ENCODE measurements around the gene KLHL29.

GRCh38 chr2:23413641-23414040 lies 28.7 kb downstream of the KLHL29 start:
- TF ChIP-seq CTCF (IDR thresholded peaks at IDR 0.05) (no peak), EP300 (IDR thresholded peaks at IDR 0.05) (no peak)

All from tibial nerve (tissue), 4 donors.